Fibroblast of the conjunctiva (primary cell): ENCODE results near the gene DAPK2.

Source experiments
- DNase-seq: peaks from one replicate; pipeline ENCODE4 v3.0.0-alpha.2; 2010; ENCODE audit warnings: low read depth

DAPK2 gene

GRCh38 chr15:64023220-64023619 is 23.1 kb downstream of the DAPK2 start:
- no peak for DNase-seq

- DNase-seq = no peak
Observed at GRCh38 chr15:64022571-64022970, 23.7 kb downstream of the DAPK2 start.

GRCh38 chr15:64019764-64020163 is 26.5 kb downstream of the DAPK2 start:
- DNase-seq = no peak

- DNase-seq = no peak
Observed at GRCh38 chr15:64017591-64018163, 28.6 kb downstream of the DAPK2 start.

- no peak for DNase-seq
Observed at GRCh38 chr15:64017082-64017588, 29.1 kb downstream of the DAPK2 start.

GRCh38 chr15:64016257-64016656 is 30.0 kb downstream of the DAPK2 start:
- no peak for DNase-seq

- DNase-seq = no peak
Observed at GRCh38 chr15:64014995-64015394, 31.3 kb downstream of the DAPK2 start.

- no peak for DNase-seq
Observed at GRCh38 chr15:64013179-64014062, 32.9 kb downstream of the DAPK2 start.

GRCh38 chr15:64011736-64012135 is 34.5 kb downstream of the DAPK2 start:
- no peak for DNase-seq

- DNase-seq = peak; percentile 42
Observed at GRCh38 chr15:64010719-64011118, 35.6 kb downstream of the DAPK2 start.

GRCh38 chr15:64009798-64010261 is 36.5 kb downstream of the DAPK2 start:
- no peak for DNase-seq

GRCh38 chr15:64009241-64009640 is 37.0 kb downstream of the DAPK2 start:
- no peak for DNase-seq

- no peak for DNase-seq
Observed at GRCh38 chr15:64008177-64008576, 38.1 kb downstream of the DAPK2 start.

- no peak for DNase-seq
Observed at GRCh38 chr15:64006642-64007041, 39.6 kb downstream of the DAPK2 start.

- peak; percentile 20 for DNase-seq
Observed at GRCh38 chr15:64004587-64004986, 41.7 kb downstream of the DAPK2 start.

- no peak for DNase-seq
Observed at GRCh38 chr15:64004056-64004455, 42.2 kb downstream of the DAPK2 start.

- DNase-seq = no peak
Observed at GRCh38 chr15:64003182-64003581, 43.1 kb downstream of the DAPK2 start.

- no peak for DNase-seq
Observed at GRCh38 chr15:64001148-64001547, 45.1 kb downstream of the DAPK2 start.

- DNase-seq = no peak
Observed at GRCh38 chr15:64000183-64000951, 45.9 kb downstream of the DAPK2 start.

- no peak for DNase-seq
Observed at GRCh38 chr15:63999177-63999576, 47.1 kb downstream of the DAPK2 start.

GRCh38 chr15:63998489-63998888 is 47.8 kb downstream of the DAPK2 start:
- DNase-seq = no peak

- DNase-seq = no peak
Observed at GRCh38 chr15:63997715-63998442, 48.4 kb downstream of the DAPK2 start.
